MG63 (cell line): ENCODE data around the gene ASL. TPM values are rescaled to one million over a fixed set of nuclear protein-coding genes. Genes with fewer than 3 reads are reported as not detected.
"Not testable (repeated sequence)": the region's sequence is repeated elsewhere in the genome, so short reads cannot be mapped to it uniquely, and the experiment has no call there.

Experiments
- DNase-seq: peaks from one replicate; pipeline ENCODE4 v3.0.0-alpha.2; 2020
- H3K27me3 ChIP-seq: fragments of 250-450 bp; sonication (Bioruptor Pico); 2 replicates; pipeline ENCODE4 v1.5.1; 2020; ENCODE audit warnings: mild to moderate bottlenecking, moderate library complexity
- H3K36me3 ChIP-seq: fragments of 250-450 bp; sonication (Bioruptor Pico); 2 replicates; pipeline ENCODE4 v1.5.1; 2020; ENCODE audit warnings: mild to moderate bottlenecking, moderate library complexity
- H3K4me3 ChIP-seq: fragments of 250-450 bp; sonication (Bioruptor Pico); 2 replicates; pipeline ENCODE4 v1.5.1; 2020; ENCODE audit warnings: mild to moderate bottlenecking, moderate library complexity
- H3K9me3 ChIP-seq: fragments of 250-450 bp; sonication (Bioruptor Pico); 2 replicates; pipeline ENCODE4 v1.5.1; 2020; ENCODE audit warnings: mild to moderate bottlenecking, moderate library complexity
- total RNA-seq: library from RNA; depleted of rRNA; stranded (reverse); fragments of >200 nt; shearing (Covaris generic); gene quantifications from 2 replicates; pipeline ENCODE4 v1.2.3, GENCODE V29; 2014; ENCODE audit warnings: low replicate concordance

Gene ASL
- total RNA-seq, 1 experiment from 2014 or later, result 31.4 TPM

GRCh38 chr7:66100408-66101050, 24.9 kb downstream of the ASL start:
- Histone ChIP-seq H3K36me3 (no peaks in the 10 kb centered on the region), H3K4me3 (peak overlapping the region; percentile 44), H3K9me3 (no peaks in the 10 kb centered on the region), H3K27me3 (no peaks in the 10 kb centered on the region)
- DNase-seq, result no peak

GRCh38 chr7:66102168-66102567, 26.5 kb downstream of the ASL start:
- not testable (repeated sequence) for H3K9me3 ChIP-seq, DNase-seq

GRCh38 chr7:66103994-66104393, 28.4 kb downstream of the ASL start:
- not testable (repeated sequence) for DNase-seq, H3K9me3 ChIP-seq

More at GRCh38 chr7:66102168-66102567, 26.5 kb downstream of the ASL start:
- H3K4me3 ChIP-seq, H3K36me3 ChIP-seq, H3K27me3 ChIP-seq: not testable (repeated sequence)

GRCh38 chr7:66105263-66105748, 29.7 kb downstream of the ASL start:
- Histone ChIP-seq H3K4me3 (no peak overlapping the region), H3K9me3 (no peaks in the 10 kb centered on the region), H3K27me3 (no peaks in the 10 kb centered on the region), H3K36me3 (no peaks in the 10 kb centered on the region)
- no peak for DNase-seq

More at GRCh38 chr7:66103994-66104393, 28.4 kb downstream of the ASL start:
- H3K27me3 ChIP-seq, H3K36me3 ChIP-seq, H3K4me3 ChIP-seq: not testable (repeated sequence)

- DNase-seq, H3K27me3 ChIP-seq: not testable (repeated sequence)
Measured at GRCh38 chr7:66108410-66108809, 32.8 kb downstream of the ASL start.

GRCh38 chr7:66110856-66111255, 35.2 kb downstream of the ASL start:
- no peak overlapping the region for H3K4me3 ChIP-seq
- no peaks in the 10 kb centered on the region for H3K9me3 ChIP-seq
- no peaks in the 10 kb centered on the region for H3K27me3 ChIP-seq
- peak; percentile 89 for DNase-seq
- H3K36me3 ChIP-seq, result peaks cover 2% of the 10 kb centered on the region

More at GRCh38 chr7:66108410-66108809, 32.8 kb downstream of the ASL start:
- H3K9me3 ChIP-seq, H3K4me3 ChIP-seq, H3K36me3 ChIP-seq: not testable (repeated sequence)

- Histone ChIP-seq H3K9me3 (no peaks in the 10 kb centered on the region), H3K36me3 (peaks cover 6% of the 10 kb centered on the region), H3K27me3 (no peaks in the 10 kb centered on the region), H3K4me3 (peak within 1 kb of the TSS; percentile 82)
- DNase-seq, result peak; percentile 83
Measured at GRCh38 chr7:66114743-66115649, 39.4 kb downstream of the ASL start, which contains the start of gene CRCP. CRCP (plus strand) TSS chr7:66114847; CDS start chr7:66114963, 116 bp downstream.

GRCh38 chr7:66116680-66117420, 41.2 kb downstream of the ASL start:
- H3K27me3 ChIP-seq, H3K9me3 ChIP-seq, H3K4me3 ChIP-seq, H3K36me3 ChIP-seq, DNase-seq: not testable (repeated sequence)

- H3K9me3 ChIP-seq, result no peaks in the 10 kb centered on the region
- DNase-seq, result no peak
- no peaks in the 10 kb centered on the region for H3K27me3 ChIP-seq
- peaks cover 6% of the 10 kb centered on the region for H3K36me3 ChIP-seq
- no peak overlapping the region for H3K4me3 ChIP-seq
Measured at GRCh38 chr7:66118603-66119002, 43.0 kb downstream of the ASL start.

- H3K9me3 ChIP-seq, result no peaks in the 10 kb centered on the region
- H3K4me3 ChIP-seq, result no peak overlapping the region
- peaks cover 6% of the 10 kb centered on the region for H3K36me3 ChIP-seq
- no peak for DNase-seq
- no peaks in the 10 kb centered on the region for H3K27me3 ChIP-seq
Measured at GRCh38 chr7:66119245-66119850, 43.7 kb downstream of the ASL start.

GRCh38 chr7:66123175-66123528, 47.5 kb downstream of the ASL start:
- no peaks in the 10 kb centered on the region for H3K9me3 ChIP-seq
- peaks cover under 1% of the 10 kb centered on the region for H3K36me3 ChIP-seq
- H3K27me3 ChIP-seq, result no peaks in the 10 kb centered on the region
- DNase-seq, result no peak
- no peak overlapping the region for H3K4me3 ChIP-seq

GRCh38 chr7:66124569-66124861, 48.9 kb downstream of the ASL start:
- not testable (repeated sequence) for H3K27me3 ChIP-seq, H3K4me3 ChIP-seq, H3K36me3 ChIP-seq, H3K9me3 ChIP-seq, DNase-seq

GRCh38 chr7:66125052-66125694, 49.6 kb downstream of the ASL start:
- Histone ChIP-seq H3K36me3 (peaks cover under 1% of the 10 kb centered on the region), H3K4me3 (no peak overlapping the region), H3K9me3 (no peaks in the 10 kb centered on the region), H3K27me3 (no peaks in the 10 kb centered on the region)
- no peak for DNase-seq

- H3K9me3 ChIP-seq, DNase-seq, H3K4me3 ChIP-seq, H3K36me3 ChIP-seq, H3K27me3 ChIP-seq: not testable (repeated sequence)
Measured at GRCh38 chr7:66125781-66126352, 50.2 kb downstream of the ASL start.

- H3K9me3 ChIP-seq, H3K27me3 ChIP-seq, H3K4me3 ChIP-seq, DNase-seq: not testable (repeated sequence)
- peaks cover 17% of the 10 kb centered on the region for H3K36me3 ChIP-seq
Measured at GRCh38 chr7:66127172-66127571, 51.6 kb downstream of the ASL start.
